Choroid plexus epithelial cell (primary cell): Measurements from ENCODE around the gene RNU1-4.
"Not testable (repeated sequence)": the region's sequence is repeated elsewhere in the genome, so short reads cannot be mapped to it uniquely, and the experiment has no call there.

ENCODE experiments used
- DNase-seq: peaks from one replicate; pipeline ENCODE4 v3.0.0-alpha.2; 2010; ENCODE audit warnings: low read depth
- H3K4me3 ChIP-seq: 2 replicates; pipeline ENCODE4 v1.5.1; 2011; ENCODE audit warnings: low read depth, mild to moderate bottlenecking, control low read depth, low read length, moderate library complexity
- TF ChIP-seq, protein P1 (sequence below): conservative IDR thresholded peaks from 2 replicates; pipeline ENCODE4 v1.5.1; 2011; ENCODE audit warnings: low read depth, mild to moderate bottlenecking, control low read depth, inconsistent platforms, low read length, moderate library complexity

RNU1-4 gene

DNA sequence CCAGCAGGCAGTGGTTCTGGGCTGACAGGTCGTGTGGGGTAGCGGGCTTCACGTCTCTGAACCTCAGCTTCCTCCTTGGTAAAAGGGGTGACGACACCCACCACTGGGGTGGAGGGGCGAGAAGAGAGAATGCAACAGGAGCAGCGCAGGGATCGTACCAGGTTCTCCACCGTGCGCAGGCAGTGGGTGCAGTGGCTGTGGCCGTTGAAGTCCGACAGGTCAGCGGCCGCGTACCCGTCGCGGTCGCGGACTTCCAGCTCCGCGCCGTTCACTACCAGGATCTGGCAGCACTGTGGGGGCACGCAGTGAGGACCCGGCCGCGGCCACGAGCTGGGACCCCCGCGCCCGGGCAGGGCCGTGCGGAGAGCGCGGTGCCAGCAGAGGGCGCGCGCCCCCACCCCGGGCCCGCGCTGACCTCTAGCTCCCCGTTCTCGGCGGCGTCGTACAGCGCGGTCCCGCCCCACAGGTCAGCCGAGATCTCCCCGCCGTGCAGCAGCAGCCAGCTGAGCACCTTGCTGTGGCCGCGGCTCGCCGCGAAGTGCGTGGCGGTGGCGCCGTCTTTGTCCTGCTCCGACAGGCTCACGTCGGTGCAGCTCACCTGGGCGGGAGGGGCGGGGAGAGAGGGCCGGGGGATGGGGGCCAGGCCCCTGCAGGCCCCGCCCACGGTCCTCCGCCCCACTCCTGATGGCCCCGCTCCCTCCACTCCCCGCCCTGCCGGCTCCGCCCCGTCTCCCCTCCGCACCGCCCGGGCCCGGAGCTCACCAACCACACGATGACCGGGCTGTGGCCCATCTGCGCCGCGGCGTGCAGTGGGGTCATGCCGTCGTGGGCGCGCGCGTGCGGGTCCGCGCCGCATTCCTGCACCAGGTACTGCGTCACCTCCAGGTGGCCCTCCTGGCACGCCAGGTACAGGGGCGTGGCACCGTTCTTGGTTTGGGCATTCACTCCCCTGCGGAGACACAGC lies 32.9 kb upstream of the RNU1-4 start:
- DNase-seq, H3K4me3 ChIP-seq: not testable (repeated sequence)

DNA sequence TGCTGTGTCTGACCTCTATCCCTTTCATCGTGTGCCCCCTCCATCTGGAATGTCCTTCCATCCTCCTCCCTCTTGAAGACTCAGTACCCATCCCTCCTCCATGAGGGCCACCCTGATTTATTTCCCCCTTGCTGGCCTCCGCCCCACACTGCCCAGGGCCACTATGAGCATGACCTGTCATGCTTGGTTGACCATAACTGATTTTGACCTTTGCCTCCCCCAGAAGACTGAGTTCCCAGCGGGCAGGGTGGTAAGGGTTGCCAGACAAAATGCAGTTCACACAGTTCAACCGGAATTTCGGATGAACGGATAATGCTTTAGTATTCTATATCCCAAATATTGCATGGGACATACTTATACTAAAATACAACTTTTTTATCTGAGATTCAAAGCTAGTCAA lies 31.6 kb upstream of the RNU1-4 start:
- not testable (repeated sequence) for DNase-seq, H3K4me3 ChIP-seq

DNA sequence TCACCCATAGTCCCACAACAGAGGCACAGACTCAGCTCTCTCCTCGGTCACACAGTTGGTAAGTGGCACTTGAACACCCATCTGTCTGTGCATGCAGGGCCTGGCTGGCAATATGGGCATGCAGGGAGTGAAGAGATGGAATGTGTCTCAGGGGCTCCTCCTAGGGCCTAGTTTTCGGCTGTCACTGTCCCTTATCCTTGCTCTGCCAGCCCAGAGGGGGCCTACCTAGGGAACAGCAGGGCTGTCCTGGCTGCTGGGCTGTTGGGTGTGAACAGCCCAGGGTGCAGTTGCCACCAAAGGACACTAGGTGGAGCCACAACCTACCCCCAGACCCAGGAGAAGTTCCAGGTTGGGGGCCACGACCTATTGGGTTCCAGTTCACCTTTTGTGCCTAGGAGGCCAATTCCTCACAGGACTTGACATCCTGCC lies 30.6 kb upstream of the RNU1-4 start:
- TF ChIP-seq, protein P1, sequence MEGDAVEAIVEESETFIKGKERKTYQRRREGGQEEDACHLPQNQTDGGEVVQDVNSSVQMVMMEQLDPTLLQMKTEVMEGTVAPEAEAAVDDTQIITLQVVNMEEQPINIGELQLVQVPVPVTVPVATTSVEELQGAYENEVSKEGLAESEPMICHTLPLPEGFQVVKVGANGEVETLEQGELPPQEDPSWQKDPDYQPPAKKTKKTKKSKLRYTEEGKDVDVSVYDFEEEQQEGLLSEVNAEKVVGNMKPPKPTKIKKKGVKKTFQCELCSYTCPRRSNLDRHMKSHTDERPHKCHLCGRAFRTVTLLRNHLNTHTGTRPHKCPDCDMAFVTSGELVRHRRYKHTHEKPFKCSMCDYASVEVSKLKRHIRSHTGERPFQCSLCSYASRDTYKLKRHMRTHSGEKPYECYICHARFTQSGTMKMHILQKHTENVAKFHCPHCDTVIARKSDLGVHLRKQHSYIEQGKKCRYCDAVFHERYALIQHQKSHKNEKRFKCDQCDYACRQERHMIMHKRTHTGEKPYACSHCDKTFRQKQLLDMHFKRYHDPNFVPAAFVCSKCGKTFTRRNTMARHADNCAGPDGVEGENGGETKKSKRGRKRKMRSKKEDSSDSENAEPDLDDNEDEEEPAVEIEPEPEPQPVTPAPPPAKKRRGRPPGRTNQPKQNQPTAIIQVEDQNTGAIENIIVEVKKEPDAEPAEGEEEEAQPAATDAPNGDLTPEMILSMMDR: peak; percentile 59
- peak; percentile 61 for DNase-seq
- not testable (repeated sequence) for H3K4me3 ChIP-seq

DNA sequence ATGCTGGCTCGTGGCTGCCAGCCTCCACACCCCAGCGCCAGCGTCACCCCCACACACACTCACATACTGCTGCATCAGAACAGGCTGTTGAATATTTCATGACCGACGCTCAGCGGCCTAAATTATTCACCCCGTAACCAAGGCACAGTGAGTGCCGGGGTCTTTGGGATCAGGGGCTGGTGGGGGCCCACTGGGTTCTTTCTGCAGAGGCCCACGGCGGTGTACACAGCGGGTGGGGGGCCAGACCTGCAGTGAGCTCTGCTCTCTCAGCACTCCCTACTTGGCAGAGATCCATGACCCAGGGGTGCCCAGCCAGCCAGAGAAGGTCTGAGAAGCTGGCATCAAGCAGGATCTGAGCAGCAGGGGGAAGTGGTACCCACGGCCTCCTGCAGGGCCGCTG lies 29.7 kb upstream of the RNU1-4 start:
- not testable (repeated sequence) for H3K4me3 ChIP-seq, DNase-seq

DNA sequence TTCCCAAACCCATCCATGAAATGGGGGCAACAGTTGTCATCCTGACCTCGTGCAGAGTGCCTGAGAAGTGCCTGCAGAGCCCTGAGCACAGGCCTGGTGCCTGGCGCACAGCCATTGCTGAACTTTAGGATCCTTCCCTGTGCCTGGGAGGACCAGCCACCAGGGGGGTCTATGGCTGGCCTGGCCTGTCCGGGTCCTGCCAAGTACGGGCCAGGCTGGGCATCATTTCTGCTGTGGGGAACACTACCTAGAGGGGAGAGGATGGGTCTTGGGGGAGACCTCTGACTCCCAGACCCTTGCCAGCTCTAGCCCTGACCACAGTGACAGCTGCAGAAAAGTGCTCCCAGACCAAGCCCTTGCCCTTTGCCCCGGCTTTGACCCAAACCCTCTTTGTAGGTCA lies 28.2 kb upstream of the RNU1-4 start:
- DNase-seq, H3K4me3 ChIP-seq: not testable (repeated sequence)
- TF ChIP-seq, protein P1: peak; percentile 3

DNA sequence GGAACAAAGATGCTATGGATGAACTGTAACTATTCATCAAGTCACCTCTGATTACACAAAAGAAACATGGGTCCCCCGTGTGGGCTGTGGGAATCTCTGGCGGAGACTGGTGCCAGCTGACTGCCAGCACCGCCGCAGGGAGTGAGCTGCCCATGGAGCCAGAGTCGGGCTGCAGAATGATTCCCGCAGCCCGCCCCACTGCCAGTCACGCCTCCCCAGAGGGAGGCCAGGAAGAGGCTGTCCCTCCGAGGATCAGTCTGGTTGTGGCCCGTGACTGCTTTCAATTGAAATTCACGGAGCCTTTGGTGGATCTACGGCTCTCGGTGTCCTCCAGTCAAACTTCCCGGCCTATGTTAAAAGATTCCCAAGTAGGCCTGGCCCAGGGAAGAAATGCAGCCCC lies 27.7 kb upstream of the RNU1-4 start:
- DNase-seq: peak; percentile 32
- H3K4me3 ChIP-seq: not testable (repeated sequence)

DNA sequence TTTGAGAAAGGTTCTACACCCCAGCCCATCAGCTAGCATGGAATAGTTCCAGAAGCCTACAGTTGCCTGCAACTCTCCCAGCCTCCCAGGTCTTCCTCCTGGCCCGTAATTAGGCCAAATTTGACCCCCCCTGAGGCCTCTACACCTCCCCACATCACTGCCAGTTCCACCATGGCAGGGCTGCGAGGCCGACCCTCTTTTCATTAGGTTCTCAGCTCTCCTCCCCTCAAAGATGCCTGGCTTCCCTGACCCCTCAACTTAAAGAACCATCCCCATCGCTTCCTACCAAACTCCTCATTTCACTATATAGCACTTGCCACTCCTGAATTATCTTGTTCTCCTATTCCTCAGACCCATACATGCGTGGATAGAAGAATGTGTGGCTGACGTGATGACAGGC lies 27.3 kb upstream of the RNU1-4 start:
- H3K4me3 ChIP-seq, DNase-seq: not testable (repeated sequence)

DNA sequence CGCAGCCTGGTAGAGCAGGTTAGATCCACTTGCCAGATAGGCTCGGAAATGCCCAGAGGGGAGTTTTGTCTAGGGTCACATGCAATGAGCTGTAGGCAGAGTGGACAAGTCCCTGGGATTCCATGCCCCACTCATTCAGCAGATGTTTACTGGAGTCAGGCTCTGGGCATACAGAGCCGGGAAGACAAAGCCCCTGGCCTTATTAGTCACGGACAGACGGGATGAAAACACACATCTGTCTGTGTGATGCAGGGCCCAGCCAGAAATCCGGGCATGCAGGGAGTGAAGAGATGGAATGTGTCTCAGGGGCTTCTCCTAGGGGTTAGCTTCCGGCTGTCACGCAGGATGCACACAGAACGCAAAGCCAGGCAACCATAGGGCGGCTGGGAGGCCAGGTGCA lies 26.8 kb upstream of the RNU1-4 start:
- DNase-seq, H3K4me3 ChIP-seq: not testable (repeated sequence)

DNA sequence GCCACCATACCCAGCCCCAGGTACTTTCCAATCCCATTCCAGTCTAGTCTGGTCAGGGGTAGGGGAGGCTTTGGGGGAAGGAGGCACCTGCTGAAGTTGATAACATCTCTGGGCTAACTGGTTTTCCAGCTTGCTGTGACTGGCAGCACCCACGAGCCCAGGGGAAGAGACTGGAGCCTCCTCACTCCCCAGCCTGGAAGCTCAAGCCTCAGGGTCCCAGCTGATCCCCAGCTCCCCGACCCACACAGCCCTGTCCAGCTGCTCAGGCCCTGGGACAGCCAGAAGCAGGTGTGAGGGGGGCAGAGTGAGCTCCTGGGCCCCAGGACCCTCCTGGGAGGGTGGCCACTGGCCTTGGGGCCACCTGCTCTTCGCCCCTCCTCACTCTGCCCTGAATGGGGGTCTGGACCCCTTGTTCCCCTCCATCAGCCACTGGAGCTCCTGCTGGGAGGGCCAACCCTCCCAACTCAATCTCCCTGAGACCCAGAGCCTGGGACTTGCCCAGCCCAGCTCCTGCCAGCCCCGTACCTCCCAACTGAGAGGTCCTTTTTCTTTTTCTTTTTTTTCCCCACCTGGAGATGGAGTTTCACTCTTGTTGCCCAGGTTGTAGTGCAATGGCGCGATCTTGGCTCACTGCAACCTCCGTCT lies 23.5 kb upstream of the RNU1-4 start:
- no peak overlapping the region for H3K4me3 ChIP-seq
- no peak for DNase-seq

More for the DNA sequence above, 23.5 kb upstream of the RNU1-4 start:
- TF ChIP-seq, protein P1: no peak
